Astrocyte of the cerebellum (primary cell): Measurements from ENCODE around the gene N4BP3.

ENCODE experiments used
- DNase-seq: peaks from one replicate; pipeline ENCODE4 v3.0.0-alpha.2; 2011; ENCODE audit warnings: low read depth
- H3K4me3 ChIP-seq: 2 replicates; pipeline ENCODE4 v1.5.1; 2011; ENCODE audit warnings: mild to moderate bottlenecking, low read depth, low read length, moderate library complexity
- in situ Hi-C: cut with HindIII; loops from 2 replicates; pipeline ENCODE4 v1.10.0; 2017; ENCODE audit warnings: low sequenced_read_pairs
- TF ChIP-seq, protein P1 (sequence below): IDR thresholded peaks from 2 replicates; pipeline ENCODE4 v1.5.1; 2012; ENCODE audit warnings: low read length, low read depth, moderate library complexity, mild to moderate bottlenecking; ENCODE audit errors: missing control alignments

Gene N4BP3

DNA sequence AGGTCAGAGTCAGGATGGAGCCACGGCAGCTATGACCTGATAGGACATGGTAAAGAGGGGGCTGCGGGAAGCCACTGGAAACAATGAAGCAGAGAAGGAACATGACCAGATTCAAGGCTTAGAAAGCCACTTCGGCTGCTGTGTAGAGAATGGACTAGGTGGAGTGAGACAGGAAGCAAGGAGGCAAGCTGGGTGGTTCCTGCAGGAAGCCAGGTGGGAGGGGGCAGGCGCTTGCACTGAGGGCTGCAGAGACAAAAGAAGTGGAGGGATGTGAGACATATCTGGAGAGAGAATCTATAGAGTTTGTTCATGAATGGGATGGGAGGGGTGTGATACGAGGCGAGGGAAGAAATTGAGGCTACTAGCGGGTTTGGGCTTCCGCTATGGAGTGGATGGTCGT is 19.0 kb upstream of the N4BP3 start:
- no peak for DNase-seq
- TF ChIP-seq, protein P1, sequence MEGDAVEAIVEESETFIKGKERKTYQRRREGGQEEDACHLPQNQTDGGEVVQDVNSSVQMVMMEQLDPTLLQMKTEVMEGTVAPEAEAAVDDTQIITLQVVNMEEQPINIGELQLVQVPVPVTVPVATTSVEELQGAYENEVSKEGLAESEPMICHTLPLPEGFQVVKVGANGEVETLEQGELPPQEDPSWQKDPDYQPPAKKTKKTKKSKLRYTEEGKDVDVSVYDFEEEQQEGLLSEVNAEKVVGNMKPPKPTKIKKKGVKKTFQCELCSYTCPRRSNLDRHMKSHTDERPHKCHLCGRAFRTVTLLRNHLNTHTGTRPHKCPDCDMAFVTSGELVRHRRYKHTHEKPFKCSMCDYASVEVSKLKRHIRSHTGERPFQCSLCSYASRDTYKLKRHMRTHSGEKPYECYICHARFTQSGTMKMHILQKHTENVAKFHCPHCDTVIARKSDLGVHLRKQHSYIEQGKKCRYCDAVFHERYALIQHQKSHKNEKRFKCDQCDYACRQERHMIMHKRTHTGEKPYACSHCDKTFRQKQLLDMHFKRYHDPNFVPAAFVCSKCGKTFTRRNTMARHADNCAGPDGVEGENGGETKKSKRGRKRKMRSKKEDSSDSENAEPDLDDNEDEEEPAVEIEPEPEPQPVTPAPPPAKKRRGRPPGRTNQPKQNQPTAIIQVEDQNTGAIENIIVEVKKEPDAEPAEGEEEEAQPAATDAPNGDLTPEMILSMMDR, result no peak
- in situ Hi-C loops, result no loop called here
- no peak overlapping the region for H3K4me3 ChIP-seq

DNA sequence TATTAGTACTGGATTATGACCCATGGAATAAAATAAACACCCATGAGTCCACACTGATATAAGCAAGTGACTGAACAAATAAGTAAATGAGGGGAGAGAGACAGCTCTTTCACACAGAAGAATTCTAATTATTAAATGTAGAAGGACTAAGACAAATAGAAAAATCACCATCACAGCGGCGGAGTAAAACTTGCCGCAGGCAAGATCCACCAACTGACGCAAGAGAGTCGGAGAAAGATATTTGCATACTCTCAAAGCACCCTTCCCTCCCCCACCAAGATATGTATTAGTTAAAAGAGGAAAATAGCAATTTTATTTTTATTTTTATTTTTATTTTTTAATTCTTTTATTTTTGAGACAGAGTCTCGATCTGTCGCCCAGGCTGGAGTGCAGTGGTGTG is 14.6 kb upstream of the N4BP3 start:
- no peak overlapping the region for H3K4me3 ChIP-seq
- TF ChIP-seq, protein P1, result no peak
- in situ Hi-C loops, result no loop called here
- no peak for DNase-seq

DNA sequence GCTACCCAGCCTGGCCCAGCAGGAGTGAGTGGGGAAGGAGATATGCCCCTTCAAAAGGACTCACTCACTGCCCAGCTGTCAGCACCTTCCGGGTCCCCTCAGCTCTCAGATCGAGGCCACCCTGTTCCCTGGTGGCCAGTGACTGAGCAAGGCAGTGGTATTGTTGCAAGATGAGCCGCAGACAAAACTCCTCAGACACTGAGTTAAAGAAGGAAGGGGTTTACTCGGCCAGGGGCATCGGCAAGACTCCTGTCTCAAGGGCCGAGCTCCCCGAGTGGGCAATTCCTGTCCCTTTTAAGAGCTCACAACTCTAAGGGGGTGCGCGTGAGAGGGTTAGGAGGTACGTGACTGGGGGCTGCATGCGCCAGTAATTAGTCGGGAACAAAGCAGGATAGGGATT is 9.7 kb upstream of the N4BP3 start:
- H3K4me3 ChIP-seq, result no peak overlapping the region
- TF ChIP-seq, protein P1, result no peak
- in situ Hi-C loops, result no loop called here
- no peak for DNase-seq

DNA sequence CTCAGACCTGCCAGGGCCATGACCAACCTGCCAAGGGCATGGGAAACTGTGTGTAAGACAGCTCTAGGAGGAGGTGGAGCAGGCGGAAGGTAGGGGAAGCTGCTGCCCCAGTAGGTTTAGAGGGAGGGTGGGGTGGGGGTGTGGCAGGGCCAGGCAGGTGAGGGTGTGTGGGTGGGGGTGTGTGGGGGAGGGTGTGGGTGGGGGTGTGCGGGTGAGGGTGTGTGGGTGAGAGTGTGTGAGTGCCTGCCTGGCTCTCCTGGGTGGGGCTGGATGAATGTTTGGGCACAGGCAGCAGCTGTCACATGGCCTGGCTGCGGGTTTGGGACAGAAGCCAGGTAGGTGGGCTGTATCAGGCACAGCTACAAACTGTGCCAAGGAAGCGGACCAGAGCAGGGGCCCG is 8.8 kb upstream of the N4BP3 start:
- in situ Hi-C loops, result no loop called here
- H3K4me3 ChIP-seq, result no peak overlapping the region
- no peak for DNase-seq
- TF ChIP-seq, protein P1, result no peak

DNA sequence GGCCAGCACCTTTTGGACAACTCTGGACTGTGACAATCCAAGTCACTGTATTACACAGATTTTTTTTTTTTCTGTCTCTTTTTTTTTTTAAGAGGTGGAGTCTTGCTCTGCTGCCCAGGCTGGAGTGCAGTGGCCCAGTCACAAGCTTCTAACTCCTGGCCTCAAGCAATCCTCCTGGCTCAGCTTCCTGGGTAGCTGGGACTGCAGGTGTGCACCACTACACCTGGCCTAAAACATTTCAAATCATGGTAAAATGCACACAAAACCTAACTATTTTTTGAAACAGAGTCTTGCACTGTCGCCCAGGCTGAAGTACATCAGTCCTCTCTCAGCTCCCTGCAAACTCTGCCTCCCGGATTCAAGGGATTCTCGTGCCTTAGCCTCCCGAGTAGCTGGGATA is 7.2 kb upstream of the N4BP3 start:
- TF ChIP-seq, protein P1, result no peak
- no peak overlapping the region for H3K4me3 ChIP-seq
- in situ Hi-C loops, result no loop called here
- DNase-seq, result no peak

DNA sequence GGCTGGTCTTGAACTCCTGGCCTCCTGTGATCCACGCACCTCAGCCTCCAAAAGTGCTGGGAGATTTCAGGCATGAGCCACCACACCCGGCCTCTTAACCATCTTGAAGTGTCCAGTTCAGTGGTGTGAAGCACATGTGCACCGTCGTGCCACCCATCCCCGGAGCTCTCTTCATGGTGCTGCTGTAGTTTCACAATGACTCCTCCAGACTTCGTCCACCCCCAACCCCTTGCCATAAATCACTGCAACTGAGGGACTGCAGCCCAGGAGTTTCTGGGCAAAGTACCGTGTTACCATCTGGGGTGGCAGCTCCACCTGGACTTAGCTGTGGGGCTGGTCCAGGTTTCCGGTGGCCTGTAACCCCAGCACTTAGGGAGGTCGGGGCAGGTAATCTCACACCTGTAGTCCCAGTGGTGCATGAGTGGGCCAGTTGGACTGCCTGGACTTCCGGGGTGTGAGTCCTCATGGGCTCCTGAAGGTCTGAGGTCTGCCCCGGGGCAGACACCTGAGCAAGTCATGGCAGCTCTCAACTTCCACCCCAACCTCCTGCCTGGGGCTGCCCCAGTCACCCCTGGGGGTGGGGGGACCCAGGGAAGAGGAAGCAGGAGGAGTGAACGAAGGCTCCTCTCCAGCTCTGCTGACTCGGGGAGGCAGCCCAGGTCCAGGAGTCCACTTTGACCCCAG is 6.6 kb upstream of the N4BP3 start:
- in situ Hi-C loops, result no loop called here
- no peak overlapping the region for H3K4me3 ChIP-seq
- TF ChIP-seq, protein P1, result no peak
- DNase-seq, result no peak

DNA sequence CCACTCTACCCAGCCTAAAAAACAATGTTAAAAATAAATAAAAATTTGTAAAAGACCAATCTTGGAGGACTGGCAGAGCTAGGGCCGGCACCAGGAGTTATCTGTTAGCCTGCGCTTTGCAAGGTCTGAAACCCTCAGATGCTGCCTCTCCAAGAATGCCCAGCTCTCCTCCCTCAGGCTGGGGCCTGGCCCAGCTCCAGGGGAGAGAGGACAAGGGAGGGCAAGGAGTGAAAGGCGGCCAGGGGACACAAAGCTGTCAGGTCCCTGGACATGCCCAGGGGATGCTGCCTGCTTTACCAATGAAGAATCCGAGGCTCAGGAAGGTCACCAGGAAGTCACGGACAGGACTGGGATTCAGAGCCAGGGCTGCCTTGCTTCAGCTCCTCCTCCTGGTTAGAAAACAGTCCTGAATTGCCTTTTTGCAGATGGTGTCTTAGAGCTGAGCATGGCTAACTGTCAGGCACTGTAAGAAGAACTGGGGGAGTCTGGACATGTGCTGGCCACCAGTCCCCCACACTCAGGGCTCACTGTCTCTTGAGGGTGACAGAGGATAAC is 5.5 kb upstream of the N4BP3 start:
- H3K4me3 ChIP-seq, result no peak overlapping the region
- TF ChIP-seq, protein P1, result no peak
- in situ Hi-C loops, result no loop called here
- DNase-seq, result no peak
